Astrocyte of the cerebellum (primary cell): ENCODE results near the gene AOPEP.

Experiments used
- DNase-seq: peaks from one replicate; pipeline ENCODE4 v3.0.0-alpha.2; 2011; ENCODE audit warnings: low read depth
- H3K4me3 ChIP-seq: 2 replicates; pipeline ENCODE4 v1.5.1; 2011; ENCODE audit warnings: mild to moderate bottlenecking, low read depth, low read length, moderate library complexity
- in situ Hi-C: cut with HindIII; loops from 2 replicates; pipeline ENCODE4 v1.10.0; 2017; ENCODE audit warnings: low sequenced_read_pairs
- TF ChIP-seq, protein P1 (sequence below): IDR thresholded peaks from 2 replicates; pipeline ENCODE4 v1.5.1; 2012; ENCODE audit warnings: low read length, low read depth, moderate library complexity, mild to moderate bottlenecking; ENCODE audit errors: missing control alignments

AOPEP gene

DNA sequence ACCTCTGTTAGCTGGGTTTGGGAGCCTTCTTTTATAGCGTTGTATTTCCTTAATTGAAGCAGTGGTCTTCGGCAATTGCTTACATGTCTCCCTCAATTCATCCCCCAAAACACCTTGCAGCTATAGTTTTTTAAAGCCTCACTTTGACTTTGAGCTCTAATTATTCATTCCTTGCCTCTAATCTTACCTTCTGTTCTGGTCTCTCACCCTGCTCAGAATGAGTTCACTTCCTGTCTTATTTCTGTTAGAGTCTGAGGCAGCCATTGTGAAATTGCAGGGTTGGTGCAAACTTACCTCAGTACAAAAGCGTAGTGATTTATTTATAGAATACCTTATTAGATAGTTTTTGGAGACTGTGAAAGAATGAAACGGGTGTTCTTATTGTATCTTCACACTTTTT is 35.0 kb downstream of the AOPEP start:
- no peak for DNase-seq
- H3K4me3 ChIP-seq: no peak overlapping the region
- in situ Hi-C loops: no loop called here
- TF ChIP-seq, protein P1, sequence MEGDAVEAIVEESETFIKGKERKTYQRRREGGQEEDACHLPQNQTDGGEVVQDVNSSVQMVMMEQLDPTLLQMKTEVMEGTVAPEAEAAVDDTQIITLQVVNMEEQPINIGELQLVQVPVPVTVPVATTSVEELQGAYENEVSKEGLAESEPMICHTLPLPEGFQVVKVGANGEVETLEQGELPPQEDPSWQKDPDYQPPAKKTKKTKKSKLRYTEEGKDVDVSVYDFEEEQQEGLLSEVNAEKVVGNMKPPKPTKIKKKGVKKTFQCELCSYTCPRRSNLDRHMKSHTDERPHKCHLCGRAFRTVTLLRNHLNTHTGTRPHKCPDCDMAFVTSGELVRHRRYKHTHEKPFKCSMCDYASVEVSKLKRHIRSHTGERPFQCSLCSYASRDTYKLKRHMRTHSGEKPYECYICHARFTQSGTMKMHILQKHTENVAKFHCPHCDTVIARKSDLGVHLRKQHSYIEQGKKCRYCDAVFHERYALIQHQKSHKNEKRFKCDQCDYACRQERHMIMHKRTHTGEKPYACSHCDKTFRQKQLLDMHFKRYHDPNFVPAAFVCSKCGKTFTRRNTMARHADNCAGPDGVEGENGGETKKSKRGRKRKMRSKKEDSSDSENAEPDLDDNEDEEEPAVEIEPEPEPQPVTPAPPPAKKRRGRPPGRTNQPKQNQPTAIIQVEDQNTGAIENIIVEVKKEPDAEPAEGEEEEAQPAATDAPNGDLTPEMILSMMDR: no peak

- in situ Hi-C loops: no loop called here
- DNase-seq: peak; percentile 37
- TF ChIP-seq, protein P1: no peak
- no peak overlapping the region for H3K4me3 ChIP-seq
Measured at GRCh38 chr9:94767331-94768072, 41.0 kb downstream of the AOPEP start.

- in situ Hi-C loops: no loop called here
- DNase-seq: no peak
- TF ChIP-seq, protein P1: no peak
- H3K4me3 ChIP-seq: no peak overlapping the region
Measured at GRCh38 chr9:94768766-94769165, 42.3 kb downstream of the AOPEP start.

DNA sequence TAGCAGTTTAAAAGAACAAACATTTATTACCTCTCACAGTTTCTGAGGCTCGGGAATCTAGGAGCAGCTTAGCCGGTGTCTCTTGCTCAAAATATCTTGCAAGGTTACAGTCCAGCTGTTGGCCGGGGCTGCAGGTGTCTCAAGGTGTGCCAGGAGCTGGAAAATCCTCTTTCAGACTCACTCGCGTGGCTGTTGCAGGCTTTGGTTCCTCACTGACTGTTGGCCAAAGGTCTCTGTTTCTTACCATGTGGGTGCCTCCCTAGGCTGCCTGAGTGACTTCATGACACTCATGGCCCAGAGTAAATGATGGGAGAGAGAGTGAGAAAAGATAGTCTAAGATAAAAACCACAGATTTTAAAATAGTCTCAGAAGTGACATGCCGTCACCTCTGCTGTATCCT is 43.8 kb downstream of the AOPEP start:
- TF ChIP-seq, protein P1: no peak
- in situ Hi-C loops: no loop called here
- no peak overlapping the region for H3K4me3 ChIP-seq
- no peak for DNase-seq

DNA sequence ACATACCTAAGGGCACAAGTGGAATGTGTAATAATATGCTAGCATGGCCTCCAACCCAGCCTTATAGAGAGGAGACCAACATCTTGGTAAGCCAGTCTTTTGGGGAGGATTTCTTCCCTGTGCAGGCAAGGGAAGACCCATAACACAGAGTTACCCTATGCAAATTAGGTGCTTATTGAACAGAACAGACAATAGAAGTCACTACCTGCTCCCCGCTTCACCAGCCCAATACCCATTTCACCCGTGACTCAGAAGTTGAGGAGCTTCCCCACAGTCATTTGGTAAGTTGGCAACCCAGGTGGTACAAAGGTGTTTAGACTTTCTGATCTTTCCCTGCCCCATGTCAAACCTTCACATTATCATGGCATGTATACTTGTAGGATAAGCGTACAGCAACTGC is 44.6 kb downstream of the AOPEP start:
- no peak for DNase-seq
- in situ Hi-C loops: no loop called here
- H3K4me3 ChIP-seq: no peak overlapping the region
- TF ChIP-seq, protein P1: no peak

DNA sequence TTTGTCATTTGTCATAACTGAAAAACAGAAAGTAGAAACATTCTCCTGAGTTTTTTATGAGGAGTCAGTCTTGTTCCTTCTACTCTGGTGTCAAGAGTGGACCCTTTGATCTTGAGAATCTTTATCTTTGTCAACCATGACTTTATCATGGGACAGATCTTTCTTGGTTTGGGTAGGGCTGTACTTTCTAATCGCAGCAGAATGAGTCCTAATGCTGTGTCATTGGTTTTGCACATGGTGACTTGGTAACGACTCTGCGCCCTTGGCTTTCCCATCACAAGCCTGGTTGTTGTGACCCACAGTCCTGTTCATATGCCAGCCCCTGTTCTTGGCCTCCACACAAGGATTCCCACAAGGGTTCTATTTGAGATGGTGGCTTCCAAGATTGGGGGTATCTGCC is 45.6 kb downstream of the AOPEP start:
- TF ChIP-seq, protein P1: no peak
- in situ Hi-C loops: no loop called here
- no peak overlapping the region for H3K4me3 ChIP-seq
- DNase-seq: no peak
